ENCODE results near the gene MKKS. TPM values are rescaled to one million over a fixed set of nuclear protein-coding genes. Genes with fewer than 3 reads are reported as not detected.

The MKKS gene
- total and polyA plus RNA-seq, 2 of the 13 experiments (the other 11 are each of a cell fraction or from before 2014, with no cell fraction given): 26.7 to 34.5 TPM

DNA sequence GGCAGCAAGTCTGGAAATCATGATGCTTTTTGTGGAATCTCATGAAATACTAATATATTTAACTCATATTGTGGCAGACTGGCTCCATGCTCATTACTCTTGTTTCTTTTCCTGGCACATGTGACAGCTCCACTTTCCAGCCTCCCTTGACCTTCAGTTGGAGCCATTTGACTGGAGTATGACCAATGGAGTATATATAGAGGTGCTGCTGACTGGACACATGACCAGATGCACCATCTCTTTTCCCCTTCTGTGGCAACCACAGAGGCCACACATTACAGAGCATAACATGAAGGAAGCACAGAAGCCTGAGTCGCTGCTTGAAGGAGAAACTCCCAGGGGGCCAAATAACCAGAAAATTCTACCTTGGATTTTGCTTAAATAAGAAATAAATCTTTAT lies 77.4 kb downstream of the MKKS start (continued):
- TF ChIP-seq, protein P1, sequence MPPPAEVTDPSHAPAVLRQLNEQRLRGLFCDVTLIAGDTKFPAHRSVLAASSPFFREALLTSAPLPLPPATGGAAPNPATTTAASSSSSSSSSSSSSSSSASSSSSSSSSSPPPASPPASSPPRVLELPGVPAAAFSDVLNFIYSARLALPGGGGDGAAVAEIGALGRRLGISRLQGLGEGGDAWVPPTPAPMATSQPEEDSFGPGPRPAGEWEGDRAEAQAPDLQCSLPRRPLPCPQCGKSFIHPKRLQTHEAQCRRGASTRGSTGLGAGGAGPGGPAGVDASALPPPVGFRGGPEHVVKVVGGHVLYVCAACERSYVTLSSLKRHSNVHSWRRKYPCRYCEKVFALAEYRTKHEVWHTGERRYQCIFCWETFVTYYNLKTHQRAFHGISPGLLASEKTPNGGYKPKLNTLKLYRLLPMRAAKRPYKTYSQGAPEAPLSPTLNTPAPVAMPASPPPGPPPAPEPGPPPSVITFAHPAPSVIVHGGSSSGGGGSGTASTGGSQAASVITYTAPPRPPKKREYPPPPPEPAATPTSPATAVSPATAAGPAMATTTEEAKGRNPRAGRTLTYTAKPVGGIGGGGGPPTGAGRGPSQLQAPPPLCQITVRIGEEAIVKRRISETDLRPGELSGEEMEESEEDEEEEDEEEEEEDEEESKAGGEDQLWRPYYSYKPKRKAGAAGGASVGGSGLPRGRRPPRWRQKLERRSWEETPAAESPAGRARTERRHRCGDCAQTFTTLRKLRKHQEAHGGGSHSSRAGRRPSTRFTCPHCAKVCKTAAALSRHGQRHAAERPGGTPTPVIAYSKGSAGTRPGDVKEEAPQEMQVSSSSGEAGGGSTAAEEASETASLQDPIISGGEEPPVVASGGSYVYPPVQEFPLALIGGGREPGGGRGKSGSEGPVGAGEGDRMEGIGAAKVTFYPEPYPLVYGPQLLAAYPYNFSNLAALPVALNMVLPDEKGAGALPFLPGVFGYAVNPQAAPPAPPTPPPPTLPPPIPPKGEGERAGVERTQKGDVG (CRISPR knock-in tag; IDR thresholded peaks at IDR 0.05; ENCODE audit: borderline replicate concordance): no peak
- TF ChIP-seq CREM (IDR thresholded peaks at IDR 0.05) (no peak), CREM (CRISPR knock-in tag; IDR thresholded peaks at IDR 0.05) (no peak), ZFP82 (CRISPR knock-in tag; IDR thresholded peaks at IDR 0.05; ENCODE audit: borderline replicate concordance) (no peak)

DNA sequence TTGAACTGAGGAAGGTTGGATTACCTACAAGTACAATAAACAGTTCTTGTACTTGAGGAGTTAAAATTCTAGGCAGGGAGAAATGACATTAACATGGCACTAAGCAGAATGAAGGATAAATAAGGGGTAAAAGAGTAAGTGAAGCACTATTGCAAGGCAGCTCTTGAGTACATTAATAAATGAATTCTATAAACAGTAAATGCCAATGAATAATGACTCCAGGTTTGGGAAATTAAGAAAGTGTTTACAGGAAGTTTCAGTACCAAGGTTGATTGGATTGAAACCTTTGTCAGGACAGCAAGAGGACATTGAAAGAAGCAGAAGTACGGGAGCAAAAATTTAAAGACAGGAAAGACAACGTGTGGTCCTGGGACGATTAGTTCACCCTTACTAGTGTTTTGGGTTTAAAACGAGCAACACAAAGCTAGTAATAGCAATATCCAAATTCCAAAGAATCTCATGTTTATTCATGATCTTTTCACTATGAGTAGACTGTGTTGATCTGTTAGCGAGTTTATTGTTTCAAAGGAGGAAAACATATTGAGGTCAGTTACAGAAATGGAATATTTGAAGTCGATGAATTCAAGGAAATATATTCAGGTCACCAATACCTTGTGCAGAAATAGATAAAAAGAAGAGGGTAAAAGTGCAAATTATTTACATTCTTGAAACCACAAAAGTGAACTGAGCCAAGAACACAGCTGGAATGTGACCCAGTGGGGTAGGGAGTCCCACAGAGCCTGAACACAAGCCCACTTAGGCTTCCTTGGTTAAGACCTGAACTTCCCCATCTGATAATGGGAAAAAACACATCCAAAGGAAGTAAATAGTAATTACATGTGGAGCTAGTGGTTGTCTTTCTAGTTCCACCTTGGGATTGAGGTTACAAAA lies 80.8 kb downstream of the MKKS start:
- Histone ChIP-seq H2AFZ (ENCODE audit: low read length) (no peak overlapping the region), H3K9ac (ENCODE audit: insufficient read depth, low read depth, low read length) (no peak overlapping the region), H3K36me3 (replicated peaks in 1 of 2; ENCODE audit: control insufficient read depth in 1 of 2, insufficient read depth in 2 of 2, low read length in 2 of 2) (no peaks in the 10 kb centered on the region), H3K27ac (ENCODE audit: extremely low read length, insufficient read depth, low read length) (no peak overlapping the region), H3K4me1 (ENCODE audit: insufficient read depth, low read length) (peaks cover 58% of the 10 kb centered on the region), H3K4me3 (replicated peaks in 1 of 3; ENCODE audit: insufficient read depth in 1 of 3, low read depth in 2 of 3, low read length in 3 of 3) (no peak overlapping the region), H3K4me2 (ENCODE audit: low read depth, low read length) (peak overlapping the region; percentile 18; the same call in 1 of the 2 replicates), H4K20me1 (ENCODE audit: insufficient read depth, low read length) (no peaks in the 10 kb centered on the region), H3K27me3 (ENCODE audit: control insufficient read depth in 1 of 2, insufficient read depth in 2 of 2, low read length in 2 of 2) (no peaks in the 10 kb centered on the region), H3K9me3 (ENCODE audit: low read length) (no peaks in the 10 kb centered on the region), H3K79me2 (ENCODE audit: insufficient read depth, low read length) (no peaks in the 10 kb centered on the region)
- intact Hi-C loops (cut with micrococcal nuclease; ENCODE audit: unreplicated experiment) (no loop called here), in situ Hi-C loops (cut with HindIII; ENCODE audit: extremely low pct_ligation_motif_present, low pct_unique_long_range_greater_than_20kb) (no loop called here)
- ChIA-PET POLR2A (no interaction called here), CTCF (ENCODE audit: low intra/inter-chr PET ratio, low total read pairs) (no interaction called here)
- peak; percentile 62 for ATAC-seq
- DNase-seq (ENCODE audit: low spot score): peak; percentile 57
- BruUV-seq (replicated peaks): no TSS peak
- FAIRE-seq: peak; percentile 26
- 56% methylated on average over 6 of the region's 6 CpGs for WGBS (ENCODE audit: low lambda C conversion rate)
- no peak for TF ChIP-seq NR2F6 (IDR thresholded peaks at IDR 0.05)
- peak; percentile 24; the same call in 1 of the 2 replicates for TF ChIP-seq NR2F6 (CRISPR knock-in tag; IDR thresholded peaks at IDR 0.05)
- TF ChIP-seq ZNF788 (CRISPR knock-in tag; IDR thresholded peaks at IDR 0.05; ENCODE audit: borderline replicate concordance): no peak
- TF ChIP-seq RCOR2 (CRISPR knock-in tag; IDR thresholded peaks at IDR 0.05): peak; percentile 14; the same call in 1 of the 2 replicates
- TF ChIP-seq, protein P2, sequence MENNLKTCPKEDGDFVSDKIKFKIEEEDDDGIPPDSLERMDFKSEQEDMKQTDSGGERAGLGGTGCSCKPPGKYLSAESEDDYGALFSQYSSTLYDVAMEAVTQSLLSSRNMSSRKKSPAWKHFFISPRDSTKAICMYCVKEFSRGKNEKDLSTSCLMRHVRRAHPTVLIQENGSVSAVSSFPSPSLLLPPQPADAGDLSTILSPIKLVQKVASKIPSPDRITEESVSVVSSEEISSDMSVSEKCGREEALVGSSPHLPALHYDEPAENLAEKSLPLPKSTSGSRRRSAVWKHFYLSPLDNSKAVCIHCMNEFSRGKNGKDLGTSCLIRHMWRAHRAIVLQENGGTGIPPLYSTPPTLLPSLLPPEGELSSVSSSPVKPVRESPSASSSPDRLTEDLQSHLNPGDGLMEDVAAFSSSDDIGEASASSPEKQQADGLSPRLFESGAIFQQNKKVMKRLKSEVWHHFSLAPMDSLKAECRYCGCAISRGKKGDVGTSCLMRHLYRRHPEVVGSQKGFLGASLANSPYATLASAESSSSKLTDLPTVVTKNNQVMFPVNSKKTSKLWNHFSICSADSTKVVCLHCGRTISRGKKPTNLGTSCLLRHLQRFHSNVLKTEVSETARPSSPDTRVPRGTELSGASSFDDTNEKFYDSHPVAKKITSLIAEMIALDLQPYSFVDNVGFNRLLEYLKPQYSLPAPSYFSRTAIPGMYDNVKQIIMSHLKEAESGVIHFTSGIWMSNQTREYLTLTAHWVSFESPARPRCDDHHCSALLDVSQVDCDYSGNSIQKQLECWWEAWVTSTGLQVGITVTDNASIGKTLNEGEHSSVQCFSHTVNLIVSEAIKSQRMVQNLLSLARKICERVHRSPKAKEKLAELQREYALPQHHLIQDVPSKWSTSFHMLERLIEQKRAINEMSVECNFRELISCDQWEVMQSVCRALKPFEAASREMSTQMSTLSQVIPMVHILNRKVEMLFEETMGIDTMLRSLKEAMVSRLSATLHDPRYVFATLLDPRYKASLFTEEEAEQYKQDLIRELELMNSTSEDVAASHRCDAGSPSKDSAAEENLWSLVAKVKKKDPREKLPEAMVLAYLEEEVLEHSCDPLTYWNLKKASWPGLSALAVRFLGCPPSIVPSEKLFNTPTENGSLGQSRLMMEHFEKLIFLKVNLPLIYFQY (CRISPR knock-in tag; IDR thresholded peaks at IDR 0.05; ENCODE audit: borderline replicate concordance): 0 out of 2 replicates have a peak, but pooled peaks have one; percentile 38
- TF ChIP-seq, protein P3, sequence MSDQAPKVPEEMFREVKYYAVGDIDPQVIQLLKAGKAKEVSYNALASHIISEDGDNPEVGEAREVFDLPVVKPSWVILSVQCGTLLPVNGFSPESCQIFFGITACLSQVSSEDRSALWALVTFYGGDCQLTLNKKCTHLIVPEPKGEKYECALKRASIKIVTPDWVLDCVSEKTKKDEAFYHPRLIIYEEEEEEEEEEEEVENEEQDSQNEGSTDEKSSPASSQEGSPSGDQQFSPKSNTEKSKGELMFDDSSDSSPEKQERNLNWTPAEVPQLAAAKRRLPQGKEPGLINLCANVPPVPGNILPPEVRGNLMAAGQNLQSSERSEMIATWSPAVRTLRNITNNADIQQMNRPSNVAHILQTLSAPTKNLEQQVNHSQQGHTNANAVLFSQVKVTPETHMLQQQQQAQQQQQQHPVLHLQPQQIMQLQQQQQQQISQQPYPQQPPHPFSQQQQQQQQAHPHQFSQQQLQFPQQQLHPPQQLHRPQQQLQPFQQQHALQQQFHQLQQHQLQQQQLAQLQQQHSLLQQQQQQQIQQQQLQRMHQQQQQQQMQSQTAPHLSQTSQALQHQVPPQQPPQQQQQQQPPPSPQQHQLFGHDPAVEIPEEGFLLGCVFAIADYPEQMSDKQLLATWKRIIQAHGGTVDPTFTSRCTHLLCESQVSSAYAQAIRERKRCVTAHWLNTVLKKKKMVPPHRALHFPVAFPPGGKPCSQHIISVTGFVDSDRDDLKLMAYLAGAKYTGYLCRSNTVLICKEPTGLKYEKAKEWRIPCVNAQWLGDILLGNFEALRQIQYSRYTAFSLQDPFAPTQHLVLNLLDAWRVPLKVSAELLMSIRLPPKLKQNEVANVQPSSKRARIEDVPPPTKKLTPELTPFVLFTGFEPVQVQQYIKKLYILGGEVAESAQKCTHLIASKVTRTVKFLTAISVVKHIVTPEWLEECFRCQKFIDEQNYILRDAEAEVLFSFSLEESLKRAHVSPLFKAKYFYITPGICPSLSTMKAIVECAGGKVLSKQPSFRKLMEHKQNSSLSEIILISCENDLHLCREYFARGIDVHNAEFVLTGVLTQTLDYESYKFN (CRISPR knock-in tag; conservative IDR thresholded peaks at IDR 0.05): 0 out of 2 replicates have a peak, but pooled peaks have one; percentile 24

Data from HepG2 (cell line).